Tibial artery (tissue), 4 donors: ENCODE results near the gene KCNK17.

Experiments
- DNase-seq, 2 donors: peaks; one replicate each; pipeline ENCODE4 v3.0.0-alpha.2; 2019
- H3K27ac ChIP-seq, 2 donors: fragments of 200-600 bp; sonication (generic) in 1 of 2; 1 replicate in 1 of 2; 2 replicates in 1 of 2; pipeline ENCODE4 v1.5.1; 2018 to 2019; ENCODE audit warnings: mild to moderate bottlenecking in 1 of 2
- H3K27me3 ChIP-seq, 2 donors: fragments of 200-600 bp; sonication (generic) in 1 of 2; one replicate each; pipeline versions ENCODE4 v1.5.1 to v1.6.0; 2016 to 2019
- H3K36me3 ChIP-seq, 3 donors: fragments of 200-600 bp; sonication (generic) in 2 of 3; one replicate each; pipeline ENCODE4 v1.5.1; 2016 to 2019; ENCODE audit warnings: mild to moderate bottlenecking in 2 of 3
- H3K4me1 ChIP-seq, 4 donors: fragments of 200-600 bp; sonication (generic) in 2 of 4; 1 replicate in 3 of 4; 2 replicates in 1 of 4; pipeline ENCODE4 v1.5.1; 2016 to 2019
- H3K4me3 ChIP-seq, 2 donors: fragments of 200-600 bp; sonication (generic) in 1 of 2; 1 replicate in 1 of 2; 2 replicates in 1 of 2; pipeline ENCODE4 v1.5.1; 2018 to 2019; ENCODE audit warnings: mild to moderate bottlenecking in 2 of 2
- H3K9me3 ChIP-seq, 3 donors: fragments of 200-600 bp; sonication (generic) in 1 of 3; one replicate each; pipeline ENCODE4 v1.5.1; 2016 to 2019
- intact Hi-C: fragments of 100-400 bp; cut with DNase I; formaldehyde crosslinking; loops from one replicate; pipeline ENCODE4 v1.15.0; 2023; ENCODE audit warnings: low total_unique reads
- TF ChIP-seq, protein P1 (sequence below), 2 experiments: fragments of 200-600 bp in 1 of 2; fragments of 450-650 bp in 1 of 2; IDR thresholded peaks; one replicate each; pipeline ENCODE4 v1.5.1; 2017 to 2019; ENCODE audit warnings: antibody characterized with exemption in 2 of 2, mild to moderate bottlenecking in 1 of 2, moderate library complexity in 1 of 2

KCNK17 gene

DNA sequence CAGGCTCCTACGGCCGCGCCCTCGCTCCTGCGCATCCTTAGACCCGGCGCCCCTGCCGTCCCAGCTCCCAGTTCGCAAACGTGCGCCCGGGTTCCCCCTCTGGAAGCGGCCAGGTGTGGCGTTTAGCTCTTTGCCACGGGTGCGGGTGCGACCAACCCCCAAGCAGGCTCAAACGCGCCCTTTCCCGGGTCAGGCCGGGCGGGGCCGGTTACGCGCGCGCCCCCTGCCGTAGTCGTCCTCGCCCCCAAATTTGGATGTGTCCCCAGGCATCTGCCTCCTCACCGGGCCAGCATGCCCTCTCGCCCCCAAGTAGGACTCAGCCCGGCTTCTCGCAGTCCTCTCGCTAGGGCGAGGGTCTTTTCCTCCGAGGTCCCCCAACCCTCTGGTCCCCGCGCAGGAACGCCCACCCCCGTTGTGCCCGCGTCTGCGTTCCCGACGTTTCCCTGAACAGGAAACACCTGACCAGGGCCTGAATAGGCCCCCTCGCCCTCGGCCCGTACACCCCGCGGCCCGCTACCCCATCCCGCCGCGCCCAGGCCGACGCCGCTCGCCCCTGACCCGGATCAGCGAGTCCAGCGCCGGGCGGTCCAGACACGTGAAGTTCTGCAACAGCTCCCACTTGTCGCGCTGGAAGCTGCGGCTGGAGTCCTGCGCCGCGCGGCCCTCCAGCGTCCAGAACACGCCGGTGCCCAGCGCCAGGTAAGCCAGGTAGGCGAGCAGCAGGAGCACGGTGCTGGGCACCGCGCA, 520 bp downstream of the KCNK17 start:
- no peaks in the 10 kb centered on the region for H3K9me3 ChIP-seq
- no peaks in the 10 kb centered on the region for H3K36me3 ChIP-seq
- DNase-seq = no peak
- intact Hi-C loops = no loop called here
- peak overlapping the region; percentile 41 to 51 for H3K4me3 ChIP-seq
- H3K27me3 ChIP-seq = peaks cover 0 to 12% of the 10 kb centered on the region in 2 donors
- TF ChIP-seq, protein P1, sequence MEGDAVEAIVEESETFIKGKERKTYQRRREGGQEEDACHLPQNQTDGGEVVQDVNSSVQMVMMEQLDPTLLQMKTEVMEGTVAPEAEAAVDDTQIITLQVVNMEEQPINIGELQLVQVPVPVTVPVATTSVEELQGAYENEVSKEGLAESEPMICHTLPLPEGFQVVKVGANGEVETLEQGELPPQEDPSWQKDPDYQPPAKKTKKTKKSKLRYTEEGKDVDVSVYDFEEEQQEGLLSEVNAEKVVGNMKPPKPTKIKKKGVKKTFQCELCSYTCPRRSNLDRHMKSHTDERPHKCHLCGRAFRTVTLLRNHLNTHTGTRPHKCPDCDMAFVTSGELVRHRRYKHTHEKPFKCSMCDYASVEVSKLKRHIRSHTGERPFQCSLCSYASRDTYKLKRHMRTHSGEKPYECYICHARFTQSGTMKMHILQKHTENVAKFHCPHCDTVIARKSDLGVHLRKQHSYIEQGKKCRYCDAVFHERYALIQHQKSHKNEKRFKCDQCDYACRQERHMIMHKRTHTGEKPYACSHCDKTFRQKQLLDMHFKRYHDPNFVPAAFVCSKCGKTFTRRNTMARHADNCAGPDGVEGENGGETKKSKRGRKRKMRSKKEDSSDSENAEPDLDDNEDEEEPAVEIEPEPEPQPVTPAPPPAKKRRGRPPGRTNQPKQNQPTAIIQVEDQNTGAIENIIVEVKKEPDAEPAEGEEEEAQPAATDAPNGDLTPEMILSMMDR (IDR thresholded peaks at IDR 0.05) = no peak
- peaks cover 0 to 23% (median 18%) of the 10 kb centered on the region in 4 donors for H3K4me1 ChIP-seq
- H3K27ac ChIP-seq = peak overlapping the region in 1 of 2 donors; percentile 21

DNA sequence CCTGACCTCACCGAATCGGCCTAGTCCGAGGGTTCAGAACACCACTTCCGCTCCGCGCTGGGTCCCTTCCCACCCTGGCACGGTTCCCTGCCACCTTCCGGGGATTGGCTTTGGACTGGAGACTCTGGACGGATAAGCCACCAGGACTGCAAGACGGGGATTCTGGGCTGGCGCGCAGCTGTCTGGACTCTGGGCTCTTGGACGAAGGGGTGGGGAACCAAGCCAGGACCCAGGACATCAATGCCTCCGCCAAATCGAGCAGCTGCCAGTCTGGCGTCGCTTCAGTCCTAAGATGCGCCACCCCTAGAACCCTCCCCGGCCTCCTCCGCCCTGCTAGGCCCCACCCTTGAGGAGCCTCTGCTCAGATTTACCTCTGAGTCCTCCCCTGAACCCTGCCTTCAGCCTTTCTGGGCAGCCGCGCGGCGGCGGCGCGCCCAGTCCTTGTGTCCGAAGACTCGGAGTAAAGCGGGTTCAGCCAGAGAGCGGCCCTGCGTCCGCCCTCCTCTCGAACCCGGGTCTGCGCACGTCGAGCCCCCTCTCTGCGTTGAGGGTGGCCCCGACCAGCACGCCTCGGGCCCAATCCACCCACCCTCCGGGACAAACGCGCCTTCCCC, 1.2 kb downstream of the KCNK17 start:
- peaks cover 0 to 12% of the 10 kb centered on the region in 2 donors for H3K27me3 ChIP-seq
- DNase-seq = no peak

DNA sequence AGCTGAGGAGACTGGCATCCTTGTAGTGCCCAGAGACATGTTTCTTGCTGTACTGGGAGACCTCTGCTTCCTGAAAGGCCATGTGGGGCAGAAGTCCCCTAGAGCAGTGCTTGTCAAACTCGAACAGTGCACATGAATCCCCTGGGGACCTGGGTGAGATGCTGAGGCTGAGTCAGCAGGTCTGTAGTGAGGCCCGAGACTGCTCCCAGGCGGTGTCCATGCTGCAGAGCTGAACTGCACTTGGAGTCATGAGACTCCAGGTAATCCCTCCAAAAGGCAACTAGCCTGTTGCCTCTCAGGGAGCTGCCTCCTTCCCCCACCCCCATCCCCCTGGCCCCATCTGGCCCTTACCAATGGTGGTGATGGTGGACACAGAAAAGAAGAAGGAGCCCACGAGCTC, 3.7 kb downstream of the KCNK17 start:
- TF ChIP-seq, protein P1 (IDR thresholded peaks at IDR 0.05) = no peak
- Histone ChIP-seq H3K27ac (no peak overlapping the region), H3K27me3 (peaks cover 0 to 12% of the 10 kb centered on the region in 2 donors), H3K36me3 (no peaks in the 10 kb centered on the region), H3K4me3 (no peak overlapping the region), H3K9me3 (no peaks in the 10 kb centered on the region), H3K4me1 (peaks cover 0 to 23% (median 18%) of the 10 kb centered on the region in 4 donors)
- no peak for DNase-seq
- intact Hi-C loops = no loop called here

More for the DNA sequence above, 1.2 kb downstream of the KCNK17 start:
- no peak overlapping the region for H3K27ac ChIP-seq
- H3K4me1 ChIP-seq = peaks cover 0 to 23% (median 18%) of the 10 kb centered on the region in 4 donors
- peak overlapping the region; percentile 41 to 51 for H3K4me3 ChIP-seq
- TF ChIP-seq, protein P1 (IDR thresholded peaks at IDR 0.05) = no peak
- no peaks in the 10 kb centered on the region for H3K9me3 ChIP-seq
- intact Hi-C loops = no loop called here
- H3K36me3 ChIP-seq = no peaks in the 10 kb centered on the region

DNA sequence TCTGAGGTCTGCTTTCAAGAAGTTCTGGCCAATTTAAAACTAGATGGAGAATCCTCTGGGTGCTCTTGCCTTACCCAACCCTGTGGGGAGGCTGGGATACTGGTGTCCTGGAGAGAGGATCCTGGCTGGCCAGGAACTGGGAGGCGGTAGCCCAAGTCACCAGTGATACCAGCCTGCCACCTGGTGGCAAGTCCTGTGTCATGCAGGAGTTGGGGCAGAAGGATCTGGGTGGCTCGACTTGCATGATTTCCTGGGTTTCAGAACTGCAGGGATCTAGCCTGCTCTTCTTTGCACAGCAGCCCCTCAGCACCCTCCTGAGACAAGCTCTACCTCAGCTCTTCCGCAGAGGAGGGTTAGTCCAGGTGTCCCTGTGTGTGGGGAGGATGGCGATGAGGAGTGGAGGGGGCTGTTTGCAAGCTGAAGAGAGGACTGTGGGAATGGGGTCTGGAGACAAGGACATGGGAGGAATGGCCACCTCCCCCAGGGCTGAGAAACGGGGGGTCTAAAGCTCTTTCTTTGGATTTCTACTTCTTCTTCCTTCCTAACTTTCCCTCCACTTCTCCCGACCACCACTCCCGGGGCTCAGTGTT, 4.2 kb downstream of the KCNK17 start:
- no peak overlapping the region for H3K4me3 ChIP-seq
- H3K9me3 ChIP-seq = no peaks in the 10 kb centered on the region
- TF ChIP-seq, protein P1 (IDR thresholded peaks at IDR 0.05) = peak; percentile 82 to 85
- H3K36me3 ChIP-seq = no peaks in the 10 kb centered on the region
- peaks cover 0 to 23% (median 18%) of the 10 kb centered on the region in 4 donors for H3K4me1 ChIP-seq
- peak; percentile 69 to 78 for DNase-seq
- H3K27me3 ChIP-seq = peaks cover 0 to 12% of the 10 kb centered on the region in 2 donors
- H3K27ac ChIP-seq = no peak overlapping the region
- intact Hi-C loops = loop anchor here (10.0 kb wide), 2 partner anchors 335 to 435 kb away; no protein-coding TSS in a partner anchor

DNA sequence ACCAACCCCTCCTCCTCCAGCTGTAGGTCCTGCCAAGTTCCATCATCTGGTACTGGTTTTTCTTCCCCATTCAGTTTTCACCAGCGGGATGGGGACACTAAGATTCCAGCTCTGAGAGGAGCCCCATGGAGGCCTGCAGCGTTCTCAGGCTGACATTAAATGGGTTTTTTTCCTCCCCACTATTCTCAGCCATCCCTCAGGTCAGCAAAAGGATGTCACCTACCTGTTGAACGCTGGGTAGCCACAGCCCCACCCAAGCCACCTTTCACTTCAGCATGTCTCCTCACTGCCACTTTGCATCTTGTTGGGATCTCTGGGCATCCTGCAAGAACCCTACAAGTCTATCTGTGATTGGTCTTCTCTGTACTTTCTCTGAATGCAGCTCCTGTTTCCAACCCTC, 6.8 kb downstream of the KCNK17 start:
- peaks cover 0 to 2% of the 10 kb centered on the region in 2 donors for H3K27me3 ChIP-seq
- no peaks in the 10 kb centered on the region for H3K36me3 ChIP-seq
- DNase-seq = no peak
- intact Hi-C loops = loop anchor here (10.0 kb wide), 2 partner anchors 333 to 433 kb away; no protein-coding TSS in a partner anchor
- H3K4me3 ChIP-seq = no peak overlapping the region
- TF ChIP-seq, protein P1 (IDR thresholded peaks at IDR 0.05) = no peak
- H3K4me1 ChIP-seq = peaks cover 0 to 9% (median 3%) of the 10 kb centered on the region in 4 donors
- no peaks in the 10 kb centered on the region for H3K9me3 ChIP-seq
- no peak overlapping the region for H3K27ac ChIP-seq
